ENCODE measurements around the gene PROCA1. TPM values are rescaled to one million over a fixed set of nuclear protein-coding genes. Genes with fewer than 3 reads are reported as not detected.

Gene PROCA1
- polyA plus RNA-seq, 1 experiment, result 0.71 TPM

DNA sequence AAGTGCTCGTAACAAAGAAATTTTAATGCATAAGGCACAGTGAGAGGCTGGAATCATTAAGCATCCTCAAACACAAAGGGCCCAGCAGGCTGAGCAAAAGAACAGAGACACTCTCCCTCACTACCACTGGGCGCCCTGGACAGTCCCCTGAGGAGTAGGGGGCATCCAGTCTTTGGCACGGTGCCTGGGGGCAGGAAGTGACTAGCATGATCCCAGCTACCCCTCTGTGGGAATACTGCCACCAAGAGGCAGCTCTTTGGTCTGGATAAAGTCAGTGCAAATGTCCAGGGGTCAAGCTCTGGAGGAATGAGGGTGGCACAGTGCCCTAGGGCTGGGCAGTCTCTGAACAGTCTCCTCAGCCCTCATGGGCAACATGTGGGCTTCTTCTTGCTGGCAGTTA, 2.6 kb upstream of the PROCA1 start:
- CTCF ChIA-PET, result interaction anchor here (4.5 kb wide), 1 partner anchor 12 kb away, joined by 21 read pairs; the partner anchor contains the start of gene TLCD1

DNA sequence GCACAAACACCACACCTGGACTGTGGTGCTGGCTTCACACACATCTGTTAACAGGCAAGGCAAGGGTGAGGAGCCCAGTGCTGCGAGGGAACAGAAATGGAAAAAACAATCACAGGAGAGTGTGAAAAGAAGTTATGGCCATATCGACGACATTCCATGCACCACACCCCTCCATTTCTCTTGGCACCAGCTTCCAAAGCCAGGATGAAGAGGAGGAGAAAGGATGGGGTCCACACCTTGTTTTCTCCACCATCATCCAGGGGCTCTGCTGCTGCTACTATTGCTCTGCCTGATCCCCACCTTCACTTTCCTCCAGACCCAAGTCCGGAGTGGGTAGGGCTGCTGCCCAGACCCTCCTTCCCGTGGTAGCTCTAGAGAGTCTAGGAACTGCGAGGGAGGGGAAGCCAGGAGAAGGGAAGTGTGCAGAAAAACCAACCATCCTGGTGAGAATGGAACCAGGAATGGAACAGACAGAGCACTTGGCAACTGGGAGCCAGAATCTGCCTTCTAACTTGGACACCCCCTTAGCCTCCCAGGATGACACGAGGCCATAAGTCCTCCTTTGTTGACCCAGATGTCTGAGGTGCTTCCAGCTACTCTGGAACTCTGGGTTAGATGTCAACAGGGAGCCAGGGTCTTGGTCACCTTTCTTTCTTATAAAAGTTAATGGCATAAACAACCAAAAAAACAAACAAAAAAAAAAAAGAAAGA, 1.2 kb upstream of the PROCA1 start:
- ChIA-PET POLR2A (interaction anchor here (0.6 kb wide), 1 partner anchor 34 kb away, joined by 4 read pairs; no protein-coding TSS in a partner anchor), CTCF (interaction anchor here (0.6 to 4.5 kb wide), 4 partner anchors 7 to 239 kb away, joined by 3 to 21 read pairs (median 10); partner anchors contain the start of genes RPL23A and TLCD1)
- Histone ChIP-seq H3K4me3 (ENCODE audit: low read depth, low read length) (no peak overlapping the region), H3K36me3 (ENCODE audit: control insufficient read depth, insufficient read depth, low read length) (peaks cover 19% of the 10 kb centered on the region), H3K27me3 (ENCODE audit: control insufficient read depth, insufficient read depth, low read length) (no peaks in the 10 kb centered on the region)
- DNase-seq (ENCODE audit: low read depth), result no peak
- TF ChIP-seq, protein P1, sequence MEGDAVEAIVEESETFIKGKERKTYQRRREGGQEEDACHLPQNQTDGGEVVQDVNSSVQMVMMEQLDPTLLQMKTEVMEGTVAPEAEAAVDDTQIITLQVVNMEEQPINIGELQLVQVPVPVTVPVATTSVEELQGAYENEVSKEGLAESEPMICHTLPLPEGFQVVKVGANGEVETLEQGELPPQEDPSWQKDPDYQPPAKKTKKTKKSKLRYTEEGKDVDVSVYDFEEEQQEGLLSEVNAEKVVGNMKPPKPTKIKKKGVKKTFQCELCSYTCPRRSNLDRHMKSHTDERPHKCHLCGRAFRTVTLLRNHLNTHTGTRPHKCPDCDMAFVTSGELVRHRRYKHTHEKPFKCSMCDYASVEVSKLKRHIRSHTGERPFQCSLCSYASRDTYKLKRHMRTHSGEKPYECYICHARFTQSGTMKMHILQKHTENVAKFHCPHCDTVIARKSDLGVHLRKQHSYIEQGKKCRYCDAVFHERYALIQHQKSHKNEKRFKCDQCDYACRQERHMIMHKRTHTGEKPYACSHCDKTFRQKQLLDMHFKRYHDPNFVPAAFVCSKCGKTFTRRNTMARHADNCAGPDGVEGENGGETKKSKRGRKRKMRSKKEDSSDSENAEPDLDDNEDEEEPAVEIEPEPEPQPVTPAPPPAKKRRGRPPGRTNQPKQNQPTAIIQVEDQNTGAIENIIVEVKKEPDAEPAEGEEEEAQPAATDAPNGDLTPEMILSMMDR (IDR thresholded peaks at IDR 0.05; ENCODE audit: insufficient read depth, low read depth, low read length), result no peak

More for the DNA sequence above, 2.6 kb upstream of the PROCA1 start:
- Histone ChIP-seq H3K36me3 (ENCODE audit: control insufficient read depth, insufficient read depth, low read length) (peaks cover 19% of the 10 kb centered on the region), H3K27me3 (ENCODE audit: control insufficient read depth, insufficient read depth, low read length) (no peaks in the 10 kb centered on the region), H3K4me3 (ENCODE audit: low read depth, low read length) (no peak overlapping the region)
- TF ChIP-seq, protein P1 (IDR thresholded peaks at IDR 0.05; ENCODE audit: insufficient read depth, low read depth, low read length), result no peak
- POLR2A ChIA-PET, result no interaction called here
- no peak for DNase-seq (ENCODE audit: low read depth)

DNA sequence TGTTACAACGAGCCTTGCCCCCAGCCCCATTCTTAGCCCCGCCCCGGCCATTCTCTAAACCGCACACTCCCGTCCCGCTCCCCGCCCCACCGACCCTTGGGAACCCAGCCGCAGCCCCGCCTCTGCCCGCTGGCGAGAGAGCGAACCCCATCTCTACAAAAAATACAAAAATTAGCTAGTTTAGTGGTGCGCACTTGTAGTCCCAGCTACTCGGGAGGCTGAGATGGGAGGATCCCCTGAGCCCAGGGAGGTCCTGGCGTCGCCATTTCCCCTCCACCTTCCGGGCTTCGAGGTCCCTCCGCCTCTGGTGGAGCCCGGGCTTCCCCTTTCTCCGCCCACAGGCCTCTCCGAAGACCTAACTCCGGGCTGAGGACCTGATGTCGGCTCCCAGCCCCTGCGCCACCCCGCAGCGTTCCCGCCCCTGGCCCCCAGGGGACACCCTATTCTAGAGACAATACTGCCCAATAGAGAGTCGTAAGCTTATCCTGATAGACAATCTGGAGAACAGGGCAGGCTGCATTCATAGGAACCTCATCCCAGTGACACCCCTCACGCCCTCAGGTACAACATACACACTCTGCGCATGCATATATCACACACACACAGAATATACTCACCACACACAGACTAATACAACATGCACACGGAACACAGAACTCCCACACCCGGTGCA, 480 bp upstream of the PROCA1 start:
- CTCF ChIA-PET, result interaction anchor here (1.4 to 3.7 kb wide), 3 partner anchors 8 to 14 kb away, joined by 4 to 17 read pairs (median 4); partner anchors contain the start of genes RPL23A and TLCD1
- TF ChIP-seq, protein P1 (IDR thresholded peaks at IDR 0.05; ENCODE audit: insufficient read depth, low read depth, low read length), result no peak

DNA sequence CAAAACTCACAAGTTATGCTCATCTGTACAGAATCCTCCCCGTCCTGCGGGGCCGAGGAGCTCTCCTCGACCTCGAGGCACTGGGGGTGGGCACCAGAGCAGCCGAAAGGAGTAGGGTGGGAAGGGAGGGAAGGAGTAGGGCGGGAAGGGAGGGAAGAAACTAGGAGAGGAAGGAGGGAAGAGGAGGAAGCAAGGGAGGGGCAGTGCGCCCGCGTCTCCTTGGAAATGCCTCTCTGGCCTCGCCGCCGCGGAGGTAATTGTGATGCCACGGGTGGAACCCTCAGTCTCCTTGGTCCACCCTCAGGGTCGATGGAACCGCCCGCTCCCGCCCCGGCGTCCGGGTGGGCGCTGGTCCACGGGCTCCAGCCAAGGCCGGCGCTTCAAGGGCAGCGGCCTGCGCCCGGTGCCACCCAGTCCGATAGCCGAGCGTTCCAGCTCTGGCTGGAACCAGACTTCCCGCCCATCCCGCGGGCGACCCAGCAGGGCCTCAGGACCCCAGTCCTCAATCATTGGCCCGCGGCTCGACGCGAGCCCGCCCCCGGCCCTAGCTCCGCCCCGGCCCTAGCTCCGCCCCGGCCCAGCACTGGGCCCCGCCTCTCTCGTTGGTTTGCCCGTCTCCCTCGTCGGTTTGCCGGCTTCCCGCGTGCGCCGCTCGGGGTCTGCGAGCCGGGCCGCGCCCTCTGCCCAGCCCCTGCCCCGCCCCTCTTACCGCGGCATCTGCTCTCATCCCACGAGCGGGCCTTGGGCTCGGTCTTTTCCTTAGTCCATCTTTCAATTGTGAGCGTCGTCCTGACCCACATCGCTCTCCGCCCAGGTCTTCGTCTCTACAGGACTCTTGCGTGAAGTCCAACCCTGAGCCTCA, 596 bp downstream of the PROCA1 start:
- DNase-seq (ENCODE audit: low read depth), result peak; percentile 49
- TF ChIP-seq, protein P1 (IDR thresholded peaks at IDR 0.05; ENCODE audit: insufficient read depth, low read depth, low read length), result no peak
- Histone ChIP-seq H3K36me3 (ENCODE audit: control insufficient read depth, insufficient read depth, low read length) (peaks cover 19% of the 10 kb centered on the region), H3K4me3 (ENCODE audit: low read depth, low read length) (peak overlapping the region; percentile 56), H3K27me3 (ENCODE audit: control insufficient read depth, insufficient read depth, low read length) (no peaks in the 10 kb centered on the region)
- POLR2A ChIA-PET, result interaction anchor here (0.6 to 2.4 kb wide), 4 partner anchors 9 to 66 kb away, joined by 3 to 40 read pairs (median 4); partner anchors contain the start of genes BLTP2, RPL23A and SDF2
- CTCF ChIA-PET, result interaction anchor here (1.0 to 3.7 kb wide), 5 partner anchors 9 to 39 kb away, joined by 3 to 17 read pairs (median 4); partner anchors contain the start of genes RPL23A and TLCD1

More for the DNA sequence above, 480 bp upstream of the PROCA1 start:
- no peak for DNase-seq (ENCODE audit: low read depth)
- POLR2A ChIA-PET, result interaction anchor here (2.4 kb wide), 1 partner anchor 7 kb away, joined by 40 read pairs; the partner anchor contains the start of gene RPL23A
- Histone ChIP-seq H3K36me3 (ENCODE audit: control insufficient read depth, insufficient read depth, low read length) (peaks cover 19% of the 10 kb centered on the region), H3K4me3 (ENCODE audit: low read depth, low read length) (no peak overlapping the region; the same call in 1 of the 2 replicates), H3K27me3 (ENCODE audit: control insufficient read depth, insufficient read depth, low read length) (no peaks in the 10 kb centered on the region)

Data from BJ (cell line).